Activated CD8-positive, alpha-beta memory T cell treated with anti-CD3 and anti-CD28 coated beads, Interleukin-2, amount 50 U/mL, for 1 hour (primary cell): ENCODE results near the gene ZEB1.
"Not testable (repeated sequence)": the region's sequence is repeated elsewhere in the genome, so short reads cannot be mapped to it uniquely, and the experiment has no call there.

ENCODE experiments used
- DNase-seq: peaks from one replicate; pipeline ENCODE4 v3.0.0-alpha.2; 2020; ENCODE audit errors: extremely low read depth

Gene ZEB1

GRCh38 chr10:31318382-31318853 lies 598 bp upstream of the ZEB1 start:
- peak; percentile 45 for DNase-seq

GRCh38 chr10:31319602-31320549 lies 860 bp downstream of the ZEB1 start:
- DNase-seq: no peak

- DNase-seq: no peak
These were observed 1.7 kb downstream of the ZEB1 start for GRCh38 chr10:31320550-31321211.

GRCh38 chr10:31321396-31321941 lies 2.5 kb downstream of the ZEB1 start:
- peak; percentile 38 for DNase-seq

- DNase-seq: no peak
These were observed 3.6 kb downstream of the ZEB1 start for GRCh38 chr10:31322647-31323046.

GRCh38 chr10:31340343-31340742 lies 21.3 kb downstream of the ZEB1 start:
- no peak for DNase-seq

- DNase-seq: no peak
These were observed 22.5 kb downstream of the ZEB1 start for GRCh38 chr10:31341552-31341951.

GRCh38 chr10:31343009-31343408 lies 24.0 kb downstream of the ZEB1 start:
- DNase-seq: no peak

GRCh38 chr10:31343551-31343950 lies 24.5 kb downstream of the ZEB1 start:
- DNase-seq: no peak

GRCh38 chr10:31345886-31346285 lies 26.9 kb downstream of the ZEB1 start:
- DNase-seq: no peak

GRCh38 chr10:31346953-31347352 lies 27.9 kb downstream of the ZEB1 start:
- DNase-seq: no peak

- DNase-seq: no peak
These were observed 28.7 kb downstream of the ZEB1 start for GRCh38 chr10:31347705-31348104.

GRCh38 chr10:31350891-31351290 lies 31.9 kb downstream of the ZEB1 start:
- no peak for DNase-seq

GRCh38 chr10:31352436-31353226 lies 33.6 kb downstream of the ZEB1 start:
- DNase-seq: no peak

- DNase-seq: peak; percentile 14
These were observed 34.6 kb downstream of the ZEB1 start for GRCh38 chr10:31353574-31353973.

GRCh38 chr10:31358688-31359330 lies 39.8 kb downstream of the ZEB1 start:
- DNase-seq: no peak

- DNase-seq: no peak
These were observed 41.0 kb downstream of the ZEB1 start for GRCh38 chr10:31359979-31360378.

GRCh38 chr10:31361475-31361874 lies 42.5 kb downstream of the ZEB1 start:
- not testable (repeated sequence) for DNase-seq

- DNase-seq: no peak
These were observed 43.1 kb downstream of the ZEB1 start for GRCh38 chr10:31362023-31362641.

- DNase-seq: not testable (repeated sequence)
These were observed 44.7 kb downstream of the ZEB1 start for GRCh38 chr10:31363696-31364095.

GRCh38 chr10:31364238-31364637 lies 45.2 kb downstream of the ZEB1 start:
- not testable (repeated sequence) for DNase-seq
